GM12878 (cell line): ENCODE data around the gene UBE2L5. TPM values are rescaled to one million over a fixed set of nuclear protein-coding genes. Genes with fewer than 3 reads are reported as not detected.

Source experiments
- ATAC-seq: fragments of 200-7000 bp; cut with Tn5 transposase; 3 replicates; pipeline ENCODE4 v1.9.1; 2020; ENCODE audit warnings: mild to moderate bottlenecking, moderate library complexity
- BruUV-seq: library from RNA; stranded (reverse); fragments of 400-500 nt; replicated peaks from 2 replicates; lab custom pipeline; 2021; lab: Mats Ljungman, UMichigan
- CTCF ChIA-PET: fragments of 300-600 bp; sonication (Branson Sonifier 250); formaldehyde crosslinking; extraction: SDS; loops from one replicate; lab custom pipeline; 2021; ENCODE audit warnings: inconsistent platforms; lab: Yijun Ruan, JAX
- POLR2A ChIA-PET: fragments of 350-600 bp; formaldehyde crosslinking; extraction: SDS; loops from one replicate; lab custom pipeline; 2021; ENCODE audit warnings: inconsistent platforms; lab: Charles Lee
- RAD21 ChIA-PET: fragments of 300-600 bp; sonication (Branson Sonifier 250); formaldehyde crosslinking; loops from one replicate; lab custom pipeline; 2023; ENCODE audit warnings: antibody characterized with exemption; ENCODE audit not compliant: unreplicated experiment; lab: Charles Lee
- SMC1A ChIA-PET: fragments of 300-600 bp; sonication (Branson Sonifier 250); formaldehyde crosslinking; loops from one replicate; lab custom pipeline; 2023; ENCODE audit not compliant: unreplicated experiment, uncharacterized antibody; lab: Charles Lee
- DNase-seq: peaks from one replicate; pipeline ENCODE4 v3.0.0-alpha.2; 2011; ENCODE audit warnings: low read depth, low spot score
- FAIRE-seq: peaks from 3 replicates; lab custom pipeline; 2011; peaks lifted over from hg19 to GRCh38; lab: Jason Lieb, UNC
- H2AFZ ChIP-seq: 2 replicates; pipeline ENCODE4 v1.6.0; 2011; ENCODE audit warnings: low read depth, low read length, control low read depth; ENCODE audit not compliant: control insufficient read depth
- H3K27ac ChIP-seq: 2 replicates; pipeline ENCODE4 v1.5.1; 2011; ENCODE audit warnings: control low read depth; ENCODE audit not compliant: control insufficient read depth, insufficient read depth
- H3K27me3 ChIP-seq, 2 experiments: replicated peaks in 1 of 2; 2 replicates each; pipeline versions ENCODE4 v1.6.0 to v1.6.1; 2011; ENCODE audit warnings: low read length in 1 of 2; ENCODE audit not compliant: control insufficient read depth in 2 of 2, insufficient read depth in 2 of 2
- H3K36me3 ChIP-seq, 2 experiments: 2 replicates each; pipeline ENCODE4 v1.5.1; 2011; ENCODE audit warnings: low read length in 1 of 2; ENCODE audit not compliant: control insufficient read depth in 2 of 2, insufficient read depth in 2 of 2
- H3K4me1 ChIP-seq: 2 replicates; pipeline ENCODE4 v1.6.1; 2011; ENCODE audit warnings: mild to moderate bottlenecking, low read length, moderate library complexity, mixed read lengths; ENCODE audit not compliant: control insufficient read depth, insufficient read depth
- H3K4me2 ChIP-seq: 2 replicates; pipeline ENCODE4 v1.6.0; 2011; ENCODE audit warnings: control low read depth; ENCODE audit not compliant: control insufficient read depth, insufficient read depth
- H3K4me3 ChIP-seq: fragments of 200-600 bp; sonication (generic); 2 replicates; pipeline ENCODE4 v1.5.1; 2016
- H3K79me2 ChIP-seq: 2 replicates; pipeline ENCODE4 v1.6.0; 2011; ENCODE audit warnings: low read length; ENCODE audit not compliant: control insufficient read depth, insufficient read depth
- H3K9ac ChIP-seq: 2 replicates; pipeline ENCODE4 v1.8.0; 2011; ENCODE audit warnings: low read length, control low read depth, mixed read lengths; ENCODE audit not compliant: control insufficient read depth, insufficient read depth
- H3K9me3 ChIP-seq: replicated peaks from 3 replicates; pipeline ENCODE4 v1.5.1; 2011; ENCODE audit warnings: mild to moderate bottlenecking, low read length; ENCODE audit not compliant: control insufficient read depth, insufficient read depth
- H4K20me1 ChIP-seq: 2 replicates; pipeline ENCODE4 v1.6.0; 2011; ENCODE audit not compliant: control insufficient read depth, insufficient read depth
- BACH1 ChIP-seq: fragments of 450-650 bp; IDR thresholded peaks from 2 replicates; pipeline ENCODE4 v1.6.1; 2017; ENCODE audit warnings: mild to moderate bottlenecking, borderline replicate concordance
- BMI1 ChIP-seq: fragments of 450-650 bp; IDR thresholded peaks from 2 replicates; pipeline ENCODE4 v1.6.1; 2016; ENCODE audit warnings: mild to moderate bottlenecking, moderate library complexity, borderline replicate concordance
- BRCA1 ChIP-seq: IDR thresholded peaks from 2 replicates; pipeline ENCODE4 v1.6.1; 2011; ENCODE audit warnings: low read depth, low read length, improper control_type of control experiment
- CBFB ChIP-seq: IDR thresholded peaks from 2 replicates; pipeline ENCODE4 v1.6.1; 2016; ENCODE audit warnings: antibody characterized with exemption, low read depth
- CEBPB ChIP-seq, 2 experiments: fragments of 150-350 bp in 1 of 2; IDR thresholded peaks; 2 replicates each; pipeline ENCODE4 v1.6.1; 2012 to 2014; ENCODE audit warnings: low read depth in 2 of 2, low read length in 2 of 2, borderline replicate concordance in 1 of 2, inconsistent platforms in 1 of 2
- CREB1 ChIP-seq: IDR thresholded peaks from 2 replicates; pipeline ENCODE4 v1.6.1; 2012; ENCODE audit warnings: low read depth, mild to moderate bottlenecking, inconsistent platforms
- EP300 ChIP-seq, 2 experiments: fragments of 150-350 bp in 1 of 2; IDR thresholded peaks; 2 replicates each; pipeline ENCODE4 v1.6.1; 2011 to 2012; ENCODE audit warnings: low read depth in 2 of 2, low read length in 2 of 2, borderline replicate concordance in 1 of 2, improper control_type of control experiment in 1 of 2, inconsistent platforms in 1 of 2; ENCODE audit not compliant: control insufficient read depth in 1 of 2
- ESRRA ChIP-seq: IDR thresholded peaks from 2 replicates; pipeline ENCODE4 v1.6.1; 2012; ENCODE audit warnings: mild to moderate bottlenecking, low read length, improper control_type of control experiment
- JUND ChIP-seq: IDR thresholded peaks from 2 replicates; pipeline ENCODE4 v1.6.1; 2012; ENCODE audit warnings: low read depth, mild to moderate bottlenecking, low read length, improper control_type of control experiment, moderate library complexity
- KAT2A ChIP-seq: conservative IDR thresholded peaks from 2 replicates; pipeline ENCODE4 v1.6.1; 2011; ENCODE audit warnings: low read depth, low read length; ENCODE audit not compliant: control insufficient read depth
- KLF5 ChIP-seq: fragments of 450-650 bp; IDR thresholded peaks from 2 replicates; pipeline ENCODE4 v1.6.1; 2014; ENCODE audit warnings: mild to moderate bottlenecking; ENCODE audit not compliant: partially characterized antibody
- RAD51 ChIP-seq: fragments of 450-650 bp; IDR thresholded peaks from 2 replicates; pipeline ENCODE4 v1.6.1; 2016; ENCODE audit warnings: moderate library complexity, mild to moderate bottlenecking, inconsistent platforms
- RELA ChIP-seq: fragments of 450-650 bp; IDR thresholded peaks from 2 replicates; pipeline ENCODE4 v1.8.0; 2014; ENCODE audit warnings: borderline replicate concordance; ENCODE audit not compliant: partially characterized antibody
- SIN3A ChIP-seq: IDR thresholded peaks from 2 replicates; pipeline ENCODE4 v1.6.1; 2012; ENCODE audit warnings: low read depth, low read length, improper control_type of control experiment
- SMC3 ChIP-seq: IDR thresholded peaks from 2 replicates; pipeline ENCODE4 v1.6.1; 2011; ENCODE audit warnings: low read length, improper control_type of control experiment, borderline replicate concordance
- SPI1 ChIP-seq: IDR thresholded peaks from 2 replicates; pipeline ENCODE4 v1.6.1; 2011; ENCODE audit warnings: low read depth, mild to moderate bottlenecking, low read length, moderate library complexity, borderline replicate concordance; ENCODE audit not compliant: insufficient read depth
- TARDBP ChIP-seq: IDR thresholded peaks from 2 replicates; pipeline ENCODE4 v1.6.1; 2016; ENCODE audit warnings: borderline replicate concordance
- TCF3 ChIP-seq: IDR thresholded peaks from 2 replicates; pipeline ENCODE4 v1.6.1; 2012; ENCODE audit warnings: low read depth, mild to moderate bottlenecking, low read length, borderline replicate concordance; ENCODE audit not compliant: insufficient read depth
- WGBS: methylation state at CpG from one replicate; pipeline ENCODE4 v1.1.6; 2016; ENCODE audit warnings: low lambda C conversion rate; ENCODE audit not compliant: insufficient replicate concordance, insufficient coverage; ENCODE audit errors: missing lambda C conversion rate; 5-methylcytosine and 5-hydroxymethylcytosine counted together
- in situ Hi-C: fragments of 300-500 bp; cut with MboI; formaldehyde crosslinking; loops from 9 replicates; pipeline ENCODE4 v1.14.3; 2018; ENCODE audit warnings: mixed read lengths
- intact Hi-C: fragments of 100-400 bp; cut with micrococcal nuclease; formaldehyde crosslinking; loops from one replicate; pipeline ENCODE4 v1.14.2; 2022; ENCODE audit not compliant: unreplicated experiment
- polyA plus RNA-seq, 11 experiments: library from polyadenylated mRNA; depleted of rRNA in 4 of 11; unstranded in 6 of 11; stranded (reverse) in 5 of 11; fragments of >200 nt; fragmentation: Nextera tagmentation in 4 of 11; fragmentation: Illumina TruSeq in 1 of 11; extraction: Ambion mirVana in 4 of 11; extraction: Trizol in 1 of 11; gene quantifications; 1 replicate in 1 of 11; 2 replicates in 10 of 11; pipeline versions ENCODE4 v1.2.1 to v1.2.3, GENCODE V29; 2011 to 2016; ENCODE audit warnings: inconsistent platforms in 2 of 11, missing spikeins in 2 of 11, low read depth in 1 of 11
- total RNA-seq, 4 experiments: library from RNA; depleted of rRNA in 3 of 4; stranded (reverse); fragments of >200 nt in 3 of 4; fragmentation: Illumina TruSeq in 1 of 4; extraction: Trizol in 1 of 4; gene quantifications; 2 replicates each; pipeline versions ENCODE4 v1.2.1 to v1.2.3, GENCODE V29; 2013 to 2021
- TF ChIP-seq, protein P1 (sequence below): fragments of 450-650 bp; IDR thresholded peaks from 2 replicates; pipeline ENCODE4 v1.6.1; 2018; ENCODE audit warnings: mild to moderate bottlenecking, low read depth, moderate library complexity; ENCODE audit not compliant: partially characterized antibody

Gene UBE2L5
- total and polyA plus RNA-seq, 10 of the 15 experiments (the other 5 are each of a cell fraction or from before 2014, with no cell fraction given), result 0.03 to 1.1 (median 0.19) TPM; not detected in 2

GRCh38 chr13:30464496-30465342 is 42.4 kb downstream of the UBE2L5 start:
- no TSS peak for BruUV-seq
- no peaks in the 10 kb centered on the region for H3K9me3 ChIP-seq
- H3K4me3 ChIP-seq, result peak overlapping the region; percentile 72
- in situ Hi-C loops (no loop called here), intact Hi-C loops (loop anchor here (1.0 to 5.0 kb wide), 11 partner anchors 18 to 338 kb away; partner anchors contain the start of gene USPL1)
- H3K79me2 ChIP-seq, result peaks cover 36% of the 10 kb centered on the region
- H4K20me1 ChIP-seq, result no peaks in the 10 kb centered on the region
- ChIA-PET RAD21 (interaction anchor here (1.0 to 1.9 kb wide), 4 partner anchors 20 to 338 kb away, joined by 4 to 12 read pairs (median 4); no protein-coding TSS in a partner anchor), CTCF (interaction anchor here (1.5 kb wide), 1 partner anchor 92 kb away, joined by 3 read pairs; no protein-coding TSS in a partner anchor), POLR2A (interaction anchor here (1.0 to 2.8 kb wide), 3 partner anchors 22 to 332 kb away, joined by 3 to 12 read pairs (median 4); no protein-coding TSS in a partner anchor), SMC1A (interaction anchor here (0.9 to 1.0 kb wide), 2 partner anchors 34 to 48 kb away, joined by 3 read pairs; no protein-coding TSS in a partner anchor)
- ATAC-seq, result peak; percentile 51
- H3K27ac ChIP-seq, result peak overlapping the region; percentile 97
- H3K9ac ChIP-seq, result peak overlapping the region; percentile 93
- H3K27me3 ChIP-seq, result no peaks in the 10 kb centered on the region
- FAIRE-seq, result no peak
- H3K36me3 ChIP-seq, result no peaks in the 10 kb centered on the region; a peak in 2 of 4 replicates
- 2% methylated on average over 37 of the region's 136 CpGs for WGBS
- no peak overlapping the region for H2AFZ ChIP-seq
- 0 out of 2 replicates have a peak, but pooled peaks cover 10% of the 10 kb centered on the region for H3K4me1 ChIP-seq
- DNase-seq, result no peak
- H3K4me2 ChIP-seq, result peak overlapping the region; percentile 57; the same call in 1 of the 2 replicates
- TF ChIP-seq KLF5 (no peak), CREB1 (no peak), TARDBP (peak; percentile 46; the same call in 1 of the 2 replicates), KAT2A (no peak), RAD51 (no peak), BACH1 (no peak), SPI1 (no peak), TCF3 (no peak), CEBPB (IDR thresholded peaks at IDR 0.05; ENCODE audit: borderline replicate concordance in 1 of 2, low read depth in 2 of 2, low read length in 2 of 2) (no peak), BRCA1 (no peak), RELA (peak; percentile 50), SMC3 (no peak), JUND (no peak), EP300 (IDR thresholded peaks at IDR 0.05; ENCODE audit: borderline replicate concordance in 1 of 2, control insufficient read depth in 1 of 2, low read depth in 2 of 2, low read length in 2 of 2) (no peak), ESRRA (no peak), SIN3A (no peak), BMI1 (no peak), CBFB (no peak)
- TF ChIP-seq, protein P1, sequence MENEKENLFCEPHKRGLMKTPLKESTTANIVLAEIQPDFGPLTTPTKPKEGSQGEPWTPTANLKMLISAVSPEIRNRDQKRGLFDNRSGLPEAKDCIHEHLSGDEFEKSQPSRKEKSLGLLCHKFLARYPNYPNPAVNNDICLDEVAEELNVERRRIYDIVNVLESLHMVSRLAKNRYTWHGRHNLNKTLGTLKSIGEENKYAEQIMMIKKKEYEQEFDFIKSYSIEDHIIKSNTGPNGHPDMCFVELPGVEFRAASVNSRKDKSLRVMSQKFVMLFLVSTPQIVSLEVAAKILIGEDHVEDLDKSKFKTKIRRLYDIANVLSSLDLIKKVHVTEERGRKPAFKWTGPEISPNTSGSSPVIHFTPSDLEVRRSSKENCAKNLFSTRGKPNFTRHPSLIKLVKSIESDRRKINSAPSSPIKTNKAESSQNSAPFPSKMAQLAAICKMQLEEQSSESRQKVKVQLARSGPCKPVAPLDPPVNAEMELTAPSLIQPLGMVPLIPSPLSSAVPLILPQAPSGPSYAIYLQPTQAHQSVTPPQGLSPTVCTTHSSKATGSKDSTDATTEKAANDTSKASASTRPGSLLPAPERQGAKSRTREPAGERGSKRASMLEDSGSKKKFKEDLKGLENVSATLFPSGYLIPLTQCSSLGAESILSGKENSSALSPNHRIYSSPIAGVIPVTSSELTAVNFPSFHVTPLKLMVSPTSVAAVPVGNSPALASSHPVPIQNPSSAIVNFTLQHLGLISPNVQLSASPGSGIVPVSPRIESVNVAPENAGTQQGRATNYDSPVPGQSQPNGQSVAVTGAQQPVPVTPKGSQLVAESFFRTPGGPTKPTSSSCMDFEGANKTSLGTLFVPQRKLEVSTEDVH, result no peak
